HepG2 (cell line): ENCODE results near the gene METTL1. TPM values are rescaled to one million over a fixed set of nuclear protein-coding genes. Genes with fewer than 3 reads are reported as not detected.
A peak's percentile ranks its signal among the peaks of the same experiment; 100 is the strongest.

Experiments
- ELK4 ChIP-seq: sonication (generic); formaldehyde crosslinking; IDR thresholded peaks from 2 replicates; pipeline ENCODE4 v1.9.0; 2021; ENCODE audit warnings: missing genetic modification reagents, borderline replicate concordance
- FOXC1 ChIP-seq: sonication (generic); formaldehyde crosslinking; IDR thresholded peaks from 2 replicates; pipeline ENCODE4 v1.8.0; 2022; ENCODE audit warnings: mild to moderate bottlenecking, missing genetic modification reagents, borderline replicate concordance
- HOXA3 ChIP-seq: sonication (generic); formaldehyde crosslinking; IDR thresholded peaks from 2 replicates; pipeline ENCODE4 v1.5.0; 2020; ENCODE audit warnings: missing genetic modification reagents
- KLF9 ChIP-seq: IDR thresholded peaks from 2 replicates; pipeline ENCODE4 v1.6.1; 2016; ENCODE audit warnings: low read depth
- MTF2 ChIP-seq: sonication (generic); formaldehyde crosslinking; IDR thresholded peaks from 2 replicates; pipeline ENCODE4 v1.5.0; 2020; ENCODE audit warnings: missing genetic modification reagents, borderline replicate concordance
- NR3C1 ChIP-seq: sonication (generic); formaldehyde crosslinking; IDR thresholded peaks from 2 replicates; pipeline ENCODE4 v1.4.0; 2020; ENCODE audit warnings: missing genetic modification reagents
- PCBP1 ChIP-seq: fragments of 200-400 bp; formaldehyde crosslinking; IDR thresholded peaks from 2 replicates; pipeline ENCODE4 v1.6.1; 2017; ENCODE audit warnings: mild to moderate bottlenecking, low read depth, low read length, borderline replicate concordance
- REPIN1 ChIP-seq: sonication (generic); formaldehyde crosslinking; IDR thresholded peaks from 2 replicates; pipeline ENCODE4 v1.8.0; 2022; ENCODE audit warnings: missing genetic modification reagents, low read depth, mild to moderate bottlenecking, borderline replicate concordance
- REXO4 ChIP-seq: sonication (generic); formaldehyde crosslinking; IDR thresholded peaks from 2 replicates; pipeline ENCODE4 v1.8.0; 2022; ENCODE audit warnings: missing genetic modification reagents, mild to moderate bottlenecking, borderline replicate concordance
- SNAPC4 ChIP-seq: sonication (generic); formaldehyde crosslinking; IDR thresholded peaks from 2 replicates; pipeline ENCODE4 v1.4.0; 2020; ENCODE audit warnings: mild to moderate bottlenecking, missing genetic modification reagents
- SNAPC5 ChIP-seq: sonication (generic); formaldehyde crosslinking; IDR thresholded peaks from 2 replicates; pipeline ENCODE4 v1.8.1; 2023; ENCODE audit warnings: mild to moderate bottlenecking, missing genetic modification reagents, borderline replicate concordance
- TRIM22 ChIP-seq: fragments of 450-650 bp; IDR thresholded peaks from 2 replicates; pipeline ENCODE4 v1.6.1; 2017
- ZGPAT ChIP-seq: IDR thresholded peaks from 2 replicates; pipeline ENCODE4 v1.6.1; 2016; ENCODE audit warnings: mild to moderate bottlenecking
- ZNF136 ChIP-seq: sonication (generic); formaldehyde crosslinking; IDR thresholded peaks from 2 replicates; pipeline ENCODE4 v1.8.1; 2022; ENCODE audit warnings: low read depth, mild to moderate bottlenecking, moderate library complexity, missing genetic modification reagents
- ZNF33A ChIP-seq: sonication (generic); formaldehyde crosslinking; IDR thresholded peaks from 2 replicates; pipeline ENCODE4 v1.5.1; 2020; ENCODE audit warnings: missing genetic modification reagents, mild to moderate bottlenecking, moderate library complexity, borderline replicate concordance
- ZNF343 ChIP-seq: sonication (generic); formaldehyde crosslinking; IDR thresholded peaks from 2 replicates; pipeline ENCODE4 v1.4.0; 2020; ENCODE audit warnings: mild to moderate bottlenecking, missing genetic modification reagents
- ZNF605 ChIP-seq: sonication (generic); formaldehyde crosslinking; IDR thresholded peaks from 2 replicates; pipeline ENCODE4 v1.8.0; 2022; ENCODE audit warnings: mild to moderate bottlenecking, missing genetic modification reagents
- ZNF766 ChIP-seq: sonication (generic); formaldehyde crosslinking; IDR thresholded peaks from 2 replicates; pipeline ENCODE4 v1.5.0; 2020; ENCODE audit warnings: missing genetic modification reagents, borderline replicate concordance
- polyA plus RNA-seq, 8 experiments: library from polyadenylated mRNA; depleted of rRNA in 3 of 8; stranded (reverse) in 7 of 8; unstranded in 1 of 8; fragments of >200 nt; fragmentation: Illumina TruSeq in 4 of 8; extraction: Trizol in 4 of 8; gene quantifications; 2 replicates each; pipeline versions ENCODE4 v1.2.1 to v1.2.3, GENCODE V29; 2011 to 2016; ENCODE audit warnings: low read depth in 4 of 8, missing spikeins in 1 of 8, mixed read lengths in 1 of 8; ENCODE audit not compliant: insufficient read depth in 1 of 8
- total RNA-seq, 5 experiments: library from RNA; depleted of rRNA; stranded (reverse); fragments of >200 nt; fragmentation: Illumina TruSeq; extraction: Trizol; gene quantifications; 2 replicates each; pipeline ENCODE4 v1.2.3, GENCODE V29; 2016; ENCODE audit warnings: low read depth in 1 of 5

Gene METTL1
- total and polyA plus RNA-seq, 2 of the 13 experiments (the other 11 are each of a cell fraction or from before 2014, with no cell fraction given), result 34.7 to 36.9 TPM

GRCh38 chr12:57751788-57752667, 19.9 kb downstream of the METTL1 start, which contains the start of gene CDK4 (continued):
- TF ChIP-seq ELK4 (CRISPR knock-in tag) (no peak), SNAPC4 (no peak), ZNF33A (CRISPR knock-in tag) (peak; percentile 88; the same call in 1 of the 2 replicates), ZGPAT (CRISPR knock-in tag) (peak; percentile 97), TRIM22 (no peak), ZNF136 (CRISPR knock-in tag) (peak; percentile 93), FOXC1 (CRISPR knock-in tag) (peak; percentile 96), REPIN1 (CRISPR knock-in tag) (peak; percentile 79; the same call in 1 of the 2 replicates), REXO4 (CRISPR knock-in tag) (0 out of 2 replicates have a peak, but pooled peaks have one; percentile 46), SNAPC5 (CRISPR knock-in tag) (no peak; the same call in 1 of the 2 replicates), NR3C1 (CRISPR knock-in tag) (no peak), MTF2 (CRISPR knock-in tag) (no peak; the same call in 1 of the 2 replicates), HOXA3 (CRISPR knock-in tag) (peak; percentile 88), PCBP1 (0 out of 2 replicates have a peak, but pooled peaks have one; percentile 88), KLF9 (peak; percentile 36; the same call in 1 of the 2 replicates), ZNF605 (CRISPR knock-in tag) (peak; percentile 89), ZNF343 (CRISPR knock-in tag) (peak; percentile 93), ZNF766 (CRISPR knock-in tag) (peak; percentile 92; the same call in 1 of the 2 replicates)
